ENCODE results near the gene HOXB4. TPM values are rescaled to one million over a fixed set of nuclear protein-coding genes. Genes with fewer than 3 reads are reported as not detected.
A peak's percentile ranks its signal among the peaks of the same experiment; 100 is the strongest.

The HOXB4 gene
- total RNA-seq, 1 experiment from 2014 or later = 0.20 TPM

DNA sequence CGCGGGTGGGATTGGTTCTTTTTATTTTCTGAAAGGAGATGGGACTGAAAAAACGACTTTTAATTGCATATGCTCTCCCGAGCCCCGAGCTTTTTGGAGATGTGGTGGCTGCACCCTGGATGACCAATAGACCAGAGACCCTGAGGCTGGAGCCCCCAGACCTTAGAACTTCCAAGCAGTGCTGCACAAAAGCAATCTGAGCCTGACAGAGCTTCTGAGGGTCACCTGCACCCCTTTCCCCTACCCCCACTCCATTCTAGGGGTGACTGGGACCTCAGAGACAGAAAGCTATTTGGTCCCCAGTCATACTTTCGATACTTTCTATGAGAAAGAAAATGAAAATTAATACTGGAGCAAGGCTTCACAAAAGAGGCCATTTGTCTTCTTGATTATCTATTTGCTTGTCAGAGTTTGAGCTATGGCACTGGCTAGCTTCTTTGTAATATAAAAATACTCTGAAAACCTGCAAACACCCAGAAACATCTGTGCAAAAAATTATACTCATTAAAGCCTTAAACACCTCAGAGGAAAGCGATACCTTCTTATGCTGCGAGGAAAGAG is 3.6 kb downstream of the HOXB4 start:
- DNase-seq (ENCODE audit: low read depth) = no peak

DNA sequence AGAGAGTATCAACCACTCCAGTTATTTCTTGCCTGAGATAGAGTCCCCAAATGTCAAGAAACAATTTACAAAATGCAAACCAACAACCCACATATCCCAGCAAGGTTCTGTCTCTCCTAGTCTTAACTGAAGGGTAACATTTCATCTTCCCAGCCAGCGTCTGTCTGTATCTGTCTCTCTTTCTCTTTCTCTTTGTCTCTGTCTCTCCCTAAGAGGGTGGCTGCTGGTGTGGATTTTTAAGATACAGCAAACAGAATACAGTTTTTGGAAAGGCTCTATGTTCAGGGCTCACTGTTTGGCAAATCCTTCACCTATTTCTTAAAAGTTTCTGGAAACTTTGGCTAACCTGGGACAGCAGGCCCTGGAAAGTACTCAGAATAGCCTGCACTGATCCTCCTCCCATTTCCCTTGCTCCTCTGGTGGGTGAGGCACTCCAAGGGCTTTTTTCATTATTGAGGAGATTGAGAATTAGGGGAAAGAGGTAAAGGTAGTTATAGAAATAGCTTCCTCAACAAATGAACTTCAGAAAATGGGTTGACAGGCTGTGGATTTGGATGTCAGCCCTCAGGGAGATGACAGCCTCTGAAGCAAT is 6.2 kb downstream of the HOXB4 start:
- no peak for DNase-seq (ENCODE audit: low read depth)

DNA sequence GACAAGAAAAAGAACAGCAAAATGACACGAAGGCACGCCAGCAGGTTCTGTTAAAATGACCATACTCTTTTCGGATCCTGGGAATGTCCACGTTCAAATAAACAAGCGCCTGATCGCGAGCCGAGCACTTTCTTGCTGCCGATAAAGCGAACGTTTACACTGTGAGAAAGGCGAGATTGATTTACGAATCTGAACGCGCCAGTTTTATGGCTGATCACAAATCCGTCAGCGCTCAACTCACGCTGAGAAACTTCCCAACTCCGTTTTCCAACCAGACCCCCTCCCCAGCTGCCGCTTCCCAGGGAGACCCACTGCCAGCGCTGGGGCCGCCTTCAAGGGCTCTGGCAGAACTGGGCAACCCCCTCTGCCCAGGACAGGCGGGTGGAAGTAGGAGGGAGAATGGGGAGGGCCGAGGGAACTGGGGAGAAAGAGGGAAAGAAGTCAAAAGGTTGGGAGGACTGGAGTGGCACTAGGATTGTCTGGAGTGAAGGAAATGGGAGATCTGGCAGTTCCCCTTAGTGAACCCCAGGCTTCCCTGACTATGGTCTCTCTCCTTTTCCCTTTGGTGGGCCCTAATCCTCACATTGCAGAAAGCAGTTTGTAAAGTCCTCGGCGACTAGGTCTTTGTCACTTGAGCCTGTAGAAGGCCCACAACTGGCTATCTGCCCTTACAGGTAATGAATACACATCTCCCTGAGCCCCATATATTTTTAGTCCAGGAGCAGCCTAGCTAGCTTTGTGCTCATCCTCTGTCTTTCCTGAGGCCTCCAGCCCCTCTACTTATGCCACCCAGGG is 6.9 kb downstream of the HOXB4 start:
- peak; percentile 66 for DNase-seq (ENCODE audit: low read depth)

DNA sequence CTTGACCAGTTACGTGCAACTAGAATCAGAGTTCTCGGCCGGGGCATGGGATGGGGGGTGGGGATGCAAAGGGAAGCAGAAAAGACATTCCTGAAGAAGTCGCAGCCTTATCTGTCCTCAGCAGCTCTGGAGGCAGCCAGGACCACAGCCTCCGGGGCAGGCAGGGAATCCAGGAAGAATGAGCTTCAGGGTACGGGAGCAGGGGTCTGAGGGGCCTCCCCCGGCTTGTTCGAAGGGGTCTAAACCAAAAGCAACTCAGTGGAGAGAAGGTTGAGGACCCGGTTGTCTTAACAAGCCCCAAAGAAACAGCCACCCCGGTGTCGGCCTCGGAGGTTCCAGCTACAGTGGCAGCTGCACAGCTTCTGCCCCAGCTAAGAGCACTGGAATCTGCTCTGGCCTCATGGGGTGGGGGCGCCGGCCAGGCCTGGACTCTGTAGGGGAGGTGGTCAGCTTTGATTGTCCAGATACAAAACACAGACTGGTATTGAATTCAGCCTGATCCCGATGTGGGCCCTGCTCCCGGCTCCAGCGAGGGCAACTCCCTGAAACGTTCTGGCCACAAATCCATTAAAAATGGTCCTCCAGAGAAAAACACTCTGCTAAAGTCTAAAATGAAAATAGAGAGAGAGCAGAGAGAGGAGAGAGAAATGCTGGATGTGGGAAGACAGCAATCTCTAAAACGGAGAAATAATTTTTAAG is 7.7 kb downstream of the HOXB4 start:
- peak; percentile 69 for DNase-seq (ENCODE audit: low read depth)

DNA sequence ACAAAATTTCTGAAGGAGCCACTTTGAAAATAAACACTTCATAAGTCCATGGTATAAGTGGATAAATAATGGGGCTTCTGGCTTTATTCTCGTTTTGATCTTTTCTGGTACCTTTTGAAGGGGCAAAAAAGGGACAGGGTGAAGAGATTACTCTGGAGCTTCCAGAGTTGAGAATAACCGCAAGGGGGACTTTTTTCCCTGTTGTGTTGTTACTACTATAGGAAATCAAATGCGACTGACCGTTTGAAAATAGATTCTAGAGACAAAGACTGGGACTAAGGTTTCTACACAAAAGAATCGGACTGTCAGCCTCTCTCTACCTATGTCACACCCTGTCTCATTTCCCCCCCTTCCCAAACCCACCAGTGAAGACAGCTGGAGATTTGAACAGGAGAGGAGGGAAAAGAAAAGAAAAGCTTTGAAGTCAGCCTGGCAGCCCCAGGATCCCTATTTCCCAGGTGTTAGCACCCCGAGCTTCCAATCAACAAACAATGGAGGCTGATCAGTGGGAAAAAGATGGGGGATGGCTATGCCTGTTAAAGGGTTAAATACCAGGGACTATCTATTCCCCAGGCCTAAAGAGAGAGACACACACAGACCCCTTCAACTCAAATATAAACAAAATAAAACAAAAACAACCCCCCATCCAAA is 8.4 kb downstream of the HOXB4 start:
- peak; percentile 64 for DNase-seq (ENCODE audit: low read depth)

DNA sequence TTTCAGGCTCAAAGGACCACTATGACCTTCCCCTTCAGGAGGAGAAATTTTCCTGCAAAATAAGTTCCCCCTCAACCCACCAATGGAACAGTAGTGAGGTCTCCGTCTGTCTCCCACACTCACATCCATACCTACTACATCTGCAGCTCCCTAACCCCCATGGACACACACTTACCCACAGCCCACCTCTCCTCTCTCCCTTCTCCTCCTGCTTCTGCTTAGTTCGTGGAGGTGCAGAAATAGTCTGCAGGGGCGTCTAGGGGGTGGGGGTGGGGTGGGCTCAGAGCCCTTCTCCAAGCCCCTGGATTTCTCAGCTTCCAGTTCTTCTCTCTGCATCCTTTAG is 8.9 kb downstream of the HOXB4 start:
- DNase-seq (ENCODE audit: low read depth) = no peak

DNA sequence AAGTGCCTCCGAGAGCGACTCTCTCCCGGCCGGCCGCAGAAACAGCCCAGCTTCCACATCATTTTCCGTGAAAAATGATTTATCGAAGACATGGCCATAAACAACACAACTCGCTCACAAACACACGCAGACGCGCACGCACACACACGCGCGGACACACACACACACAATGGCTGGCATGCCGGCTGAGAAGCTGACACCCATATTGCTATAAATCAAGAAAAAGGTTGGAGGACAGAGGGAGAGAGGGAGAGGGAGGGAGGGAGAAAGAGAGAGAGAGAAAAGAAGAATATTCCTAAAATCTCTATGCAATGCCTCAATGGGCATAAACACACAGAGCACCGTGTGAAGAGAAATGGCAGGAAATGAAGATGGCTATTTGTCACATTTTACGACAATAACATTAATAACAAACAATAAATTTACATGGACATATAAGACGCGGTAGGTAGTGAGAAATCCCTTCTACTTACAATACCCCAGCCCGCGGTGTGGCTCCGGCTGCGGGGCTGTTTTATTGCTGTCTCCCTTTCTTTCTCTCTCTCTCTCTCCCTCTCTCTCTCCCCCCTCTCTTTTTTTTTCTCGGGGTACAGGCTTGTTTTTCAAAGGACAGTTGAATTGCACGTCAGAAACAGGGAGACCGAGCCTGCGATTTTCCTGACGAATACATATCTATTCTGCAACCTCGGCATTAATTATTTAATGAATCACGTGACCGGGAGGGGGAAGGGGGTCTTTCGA is 9.5 kb downstream of the HOXB4 start:
- DNase-seq (ENCODE audit: low read depth) = peak; percentile 58

DNA sequence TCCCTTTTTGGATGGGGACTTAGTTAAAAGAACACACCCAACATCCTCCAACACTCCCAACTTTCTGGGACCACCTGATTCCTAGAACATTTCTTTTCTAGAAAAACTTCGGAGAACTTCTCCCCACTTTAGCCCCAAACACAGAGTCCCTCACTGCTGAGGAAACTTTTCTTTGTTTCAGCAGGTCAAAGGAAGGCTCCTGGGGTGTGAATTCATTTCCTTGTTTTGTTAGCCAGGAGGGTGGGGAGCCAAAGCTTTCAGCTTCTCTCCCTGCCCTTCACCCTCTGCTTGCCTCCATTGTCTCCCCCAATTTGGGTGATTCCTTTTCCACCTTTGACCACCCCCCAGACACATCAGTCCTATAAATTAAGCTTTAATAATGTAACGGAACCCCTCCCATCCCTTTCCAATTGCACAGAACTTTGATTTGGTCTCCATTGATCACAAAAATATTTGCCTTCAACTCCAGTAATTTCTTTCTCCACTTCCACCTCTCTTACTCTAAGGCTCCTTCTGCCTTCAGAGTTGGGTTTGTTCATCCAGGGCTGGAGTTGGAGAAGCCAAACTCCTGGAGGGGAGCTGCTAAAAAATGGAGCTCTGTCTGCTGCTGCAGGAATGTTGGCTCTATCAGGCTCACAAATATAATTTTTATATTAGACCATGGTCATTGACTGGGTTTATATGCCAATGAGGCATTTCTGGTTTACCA is 10.3 kb downstream of the HOXB4 start:
- no peak for DNase-seq (ENCODE audit: low read depth)

DNA sequence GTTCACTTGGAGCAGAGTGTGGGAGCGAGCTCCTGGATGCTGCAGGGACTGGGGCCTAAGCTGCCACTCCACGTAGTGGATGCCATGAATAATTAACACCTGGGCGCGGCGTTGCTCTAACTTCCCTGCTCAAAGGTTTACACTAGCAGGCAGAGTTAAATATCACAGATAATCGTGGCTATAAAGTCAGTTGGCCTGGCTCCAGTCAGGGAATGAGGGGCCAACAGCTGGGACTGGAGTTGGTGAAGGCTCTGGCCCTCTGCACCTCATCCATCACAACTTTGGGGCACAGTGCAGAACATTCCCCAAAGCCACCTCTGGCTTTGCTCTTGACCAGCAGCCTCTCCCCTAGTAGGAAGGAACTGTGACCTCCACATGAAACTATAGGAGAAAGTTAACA is 10.9 kb downstream of the HOXB4 start:
- no peak for DNase-seq (ENCODE audit: low read depth)

DNA sequence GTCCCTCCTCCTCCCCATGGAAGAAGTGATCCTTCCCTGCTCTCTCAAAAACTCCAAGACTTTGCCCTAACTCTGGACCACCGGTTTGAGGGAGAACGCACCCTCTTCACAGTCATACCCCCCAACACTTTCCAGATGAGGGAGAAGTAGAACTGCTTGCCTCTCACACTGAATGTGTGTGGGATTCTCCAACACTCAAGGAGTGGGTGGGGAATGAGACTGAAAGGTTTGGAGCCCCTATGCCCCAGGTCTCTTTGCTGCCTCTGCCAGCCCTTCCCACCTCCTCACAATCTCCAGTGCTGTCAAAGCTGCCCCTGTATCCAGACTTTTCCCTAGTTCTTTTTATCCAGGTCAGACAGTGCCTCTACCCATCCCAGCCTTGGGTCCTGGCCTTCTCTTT is 11.4 kb downstream of the HOXB4 start:
- no peak for DNase-seq (ENCODE audit: low read depth)

DNA sequence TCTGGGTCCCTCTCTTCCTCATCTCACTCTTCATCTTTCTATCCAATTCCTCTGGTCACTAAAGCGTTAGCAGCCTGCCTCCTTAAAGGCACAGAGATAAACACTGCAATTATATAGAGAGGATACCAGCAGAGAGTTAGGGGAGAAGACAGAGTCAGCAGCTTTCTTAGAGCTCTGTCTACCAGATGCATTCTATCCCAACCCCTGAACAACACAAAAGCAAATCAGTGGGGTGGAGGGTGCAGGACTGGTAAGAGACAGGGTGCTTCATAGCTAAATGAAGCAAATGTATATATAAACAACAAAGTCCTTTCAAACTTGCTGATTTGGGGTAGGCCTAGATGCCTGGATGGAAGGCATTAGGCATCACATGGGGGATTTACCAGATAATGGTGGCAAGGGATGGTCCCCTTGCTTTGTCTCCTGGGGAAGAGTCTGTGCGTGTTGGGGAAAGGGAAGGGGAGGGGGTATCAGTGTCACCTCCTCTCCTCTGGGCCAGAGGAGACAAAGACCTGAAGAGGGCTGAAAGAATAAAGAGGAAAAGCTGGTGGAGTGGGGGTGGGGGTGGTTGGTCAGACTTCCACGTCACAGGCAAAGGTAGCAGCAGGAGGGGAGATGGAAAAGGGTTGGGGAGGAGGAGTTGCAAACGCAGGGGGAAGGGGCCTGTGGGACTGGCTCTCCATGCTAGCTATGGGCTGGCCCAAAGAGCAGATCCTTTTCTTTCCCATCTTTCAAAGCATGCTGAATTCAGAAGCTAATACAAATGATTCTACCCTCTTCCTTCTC is 12.0 kb downstream of the HOXB4 start:
- DNase-seq (ENCODE audit: low read depth) = no peak

DNA sequence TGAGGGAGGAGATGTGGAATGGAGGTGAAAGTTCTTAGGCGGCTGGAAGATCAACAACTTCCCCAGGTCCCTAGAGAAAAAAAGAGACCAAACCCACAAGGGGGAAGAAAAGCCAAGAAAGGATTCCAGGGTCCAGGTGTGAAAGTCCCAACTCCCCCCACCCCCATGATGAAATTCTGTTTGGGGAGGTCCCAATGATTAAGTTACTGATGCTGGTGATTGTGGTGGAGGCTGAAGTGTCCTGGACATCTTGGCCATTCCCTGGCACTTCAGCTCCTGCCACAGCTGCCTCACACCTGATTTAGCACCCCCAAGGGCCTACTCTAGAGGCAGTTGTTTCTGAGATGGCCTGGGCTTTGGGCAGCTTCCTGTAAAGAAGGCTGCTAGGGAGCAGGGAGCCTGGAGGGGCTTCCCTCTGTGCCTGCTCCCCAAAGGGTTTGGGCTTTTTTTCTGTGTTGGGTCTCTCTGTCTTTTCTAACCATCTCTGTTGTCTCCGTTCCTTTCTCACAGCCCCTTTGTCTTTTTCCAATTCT is 13.1 kb downstream of the HOXB4 start:
- no peak for DNase-seq (ENCODE audit: low read depth)

DNA sequence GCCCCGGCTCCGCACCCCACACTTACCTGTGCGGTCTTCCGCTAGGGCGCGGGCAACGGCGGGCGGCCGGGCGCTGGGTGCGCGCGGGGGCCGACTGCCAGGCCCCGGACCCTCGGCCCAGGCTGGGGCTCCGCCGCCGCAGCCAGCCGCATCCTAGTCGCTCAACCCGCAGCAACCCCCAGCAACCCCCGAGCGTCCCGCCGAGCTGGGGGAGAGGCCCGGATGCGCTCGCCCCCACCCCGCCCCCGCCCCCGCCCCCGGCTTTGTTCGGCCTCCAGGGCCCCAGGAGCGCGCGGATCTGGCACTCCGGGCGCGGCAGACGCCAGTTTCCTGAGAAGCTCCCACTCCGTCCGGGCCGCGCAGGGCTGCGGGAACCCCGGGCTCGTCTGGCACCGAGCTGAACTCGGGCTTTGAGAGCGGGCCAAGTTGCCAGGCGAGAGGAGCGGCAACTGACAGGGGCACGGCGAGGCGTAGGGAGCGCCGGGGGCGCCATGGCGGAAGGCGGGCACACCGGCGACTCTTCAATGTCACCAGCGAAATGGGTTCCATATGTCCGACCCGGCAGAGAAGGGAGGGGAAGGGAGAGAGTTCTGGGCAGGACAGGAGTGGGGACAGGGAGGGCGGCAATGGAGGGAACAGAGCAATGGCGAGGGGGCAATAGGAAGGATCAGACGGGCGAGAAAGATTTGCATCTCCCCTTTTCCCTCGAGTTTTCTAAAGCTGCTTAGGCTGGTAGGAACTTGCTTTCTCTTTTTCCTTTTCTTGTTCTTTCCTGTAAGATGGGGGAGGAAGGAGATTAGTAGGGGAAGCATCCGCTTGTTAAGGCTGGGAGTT is 13.7 kb downstream of the HOXB4 start:
- no peak for DNase-seq (ENCODE audit: low read depth)

DNA sequence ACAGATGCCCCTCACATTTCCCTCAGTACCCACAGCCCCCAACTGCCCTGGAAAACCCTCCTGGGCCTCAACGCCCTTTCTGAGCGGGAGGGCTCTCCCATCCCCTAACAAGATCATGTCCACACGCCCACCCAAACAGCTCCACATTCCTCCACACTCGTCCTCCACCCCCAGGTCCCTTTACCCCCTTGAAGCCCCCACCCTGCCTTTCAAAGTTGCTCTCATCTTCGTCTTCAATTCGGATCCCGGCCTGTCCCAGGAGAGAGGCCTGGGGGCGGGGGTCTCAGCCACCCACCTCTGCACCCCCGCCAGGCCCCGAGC is 14.3 kb downstream of the HOXB4 start:
- no peak for DNase-seq (ENCODE audit: low read depth)

DNA sequence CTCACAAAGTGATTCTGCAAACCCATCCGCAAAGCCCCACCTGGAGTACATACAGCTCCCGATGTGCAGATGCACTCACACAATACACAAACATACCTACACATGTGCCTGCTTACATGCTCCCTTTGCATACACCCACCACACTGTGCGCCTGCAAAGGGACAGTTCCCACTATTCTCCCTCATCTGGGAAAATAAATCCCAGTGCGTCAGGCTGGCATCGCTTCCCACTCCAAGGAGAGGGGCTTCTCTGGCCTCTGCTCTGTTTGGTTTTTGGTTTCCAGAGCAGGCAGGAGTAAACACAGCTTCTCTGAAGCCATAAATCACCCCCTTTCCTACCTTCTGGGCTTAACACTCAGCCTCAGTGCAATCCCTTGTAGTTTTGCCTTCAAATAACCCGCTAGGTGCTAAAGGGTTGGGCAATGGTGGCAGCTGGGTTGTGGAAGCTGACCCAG is 14.7 kb downstream of the HOXB4 start:
- peak; percentile 66 for DNase-seq (ENCODE audit: low read depth)

DNA sequence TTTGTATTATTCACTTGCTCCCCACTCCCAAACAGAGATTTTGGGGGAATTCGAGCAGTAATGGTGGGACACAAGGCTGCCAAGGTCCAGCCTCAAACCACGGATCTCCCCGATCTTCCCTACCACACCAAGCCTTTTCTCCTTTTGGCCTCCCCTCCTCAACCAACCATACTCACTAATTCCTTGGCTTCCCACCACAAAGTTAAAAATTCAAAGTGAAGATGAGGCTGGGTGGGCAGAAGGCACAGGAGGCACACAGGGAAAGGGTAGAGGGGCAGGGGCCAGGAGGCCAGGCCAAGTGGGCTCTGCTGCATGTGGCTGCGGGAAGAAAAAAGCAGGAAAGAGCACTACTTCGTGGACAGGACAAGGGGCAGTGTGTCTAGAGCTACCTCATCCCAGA is 15.2 kb downstream of the HOXB4 start:
- no peak for DNase-seq (ENCODE audit: low read depth)

DNA sequence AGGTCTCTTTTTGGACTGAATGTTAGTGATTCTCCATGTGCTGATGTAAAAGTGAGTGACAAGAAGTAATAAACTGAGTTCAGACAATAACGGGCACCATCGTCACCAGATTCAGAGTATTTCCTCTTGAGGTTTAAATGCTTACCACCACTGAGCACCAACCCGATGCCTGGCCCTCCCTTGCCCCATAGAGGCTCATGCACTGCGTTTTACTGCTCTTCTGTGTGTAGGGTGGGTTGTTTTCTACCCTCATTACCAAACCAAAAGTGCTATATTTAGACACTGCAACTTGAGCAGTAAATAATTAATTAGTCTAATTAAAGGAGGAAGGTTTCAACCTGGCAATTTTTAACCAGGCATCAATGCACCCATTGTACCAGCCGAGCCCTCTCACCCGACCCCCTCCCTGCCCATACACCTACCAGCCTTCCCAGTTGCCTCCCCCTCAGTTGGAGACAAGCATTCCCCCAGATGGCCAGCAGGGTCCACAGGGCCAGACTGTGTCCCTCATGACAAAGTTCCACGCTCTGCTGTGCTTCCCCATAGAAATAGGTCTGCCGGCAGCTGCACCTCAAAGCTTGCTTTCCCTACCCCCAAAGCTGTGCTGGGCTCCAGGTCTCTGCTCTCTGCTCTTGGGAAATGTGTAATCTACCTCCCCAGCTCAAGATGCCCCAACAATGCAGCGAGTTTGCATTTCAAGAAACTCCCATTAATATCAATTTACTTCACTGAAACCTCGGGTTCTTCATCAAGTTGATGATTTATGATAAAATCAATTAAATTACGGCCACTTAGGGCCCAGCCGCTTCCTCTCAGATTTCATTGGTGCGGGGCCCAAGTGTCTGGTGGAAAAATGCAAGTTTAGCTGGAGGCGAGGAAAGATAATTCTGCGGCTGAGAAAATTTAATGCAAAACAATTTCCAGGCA is 16.0 kb downstream of the HOXB4 start:
- DNase-seq (ENCODE audit: low read depth) = no peak
